ENCODE results near the gene OPRPN.

OPRPN gene

GRCh38 chr4:70437197-70437596 lies 39.5 kb downstream of the OPRPN start:
- Histone ChIP-seq H3K27ac (no peak overlapping the region), H3K4me3 (no peak overlapping the region), H3K9me3 (ENCODE audit: low read depth, low read length) (no peaks in the 10 kb centered on the region), H3K9ac (ENCODE audit: insufficient read length) (no peak overlapping the region), H3K36me3 (ENCODE audit: insufficient read depth, low read length) (no peaks in the 10 kb centered on the region)
- DNase-seq (ENCODE audit: low read depth, low spot score) = no peak
- TF ChIP-seq POLR2AphosphoS5 (IDR thresholded peaks at IDR 0.05; ENCODE audit: borderline replicate concordance, low read depth, low read length) (no peak), FOXP2 (optimal IDR thresholded peaks at IDR 0.05; ENCODE audit: control extremely low read depth, extremely low read length, insufficient read depth) (no peak), EZH2 (IDR thresholded peaks at IDR 0.05) (no peak)

GRCh38 chr4:70442474-70442873 lies 44.7 kb downstream of the OPRPN start:
- Histone ChIP-seq H3K4me3 (no peak overlapping the region), H3K36me3 (ENCODE audit: insufficient read depth, low read length) (no peaks in the 10 kb centered on the region), H3K9ac (ENCODE audit: insufficient read length) (no peak overlapping the region), H3K9me3 (ENCODE audit: low read depth, low read length) (no peaks in the 10 kb centered on the region), H3K27ac (no peak overlapping the region)
- no peak for DNase-seq (ENCODE audit: low read depth, low spot score)
- TF ChIP-seq EZH2 (IDR thresholded peaks at IDR 0.05) (no peak), POLR2AphosphoS5 (IDR thresholded peaks at IDR 0.05; ENCODE audit: borderline replicate concordance, low read depth, low read length) (no peak), FOXP2 (optimal IDR thresholded peaks at IDR 0.05; ENCODE audit: control extremely low read depth, extremely low read length, insufficient read depth) (no peak)

GRCh38 chr4:70443329-70443728 lies 45.6 kb downstream of the OPRPN start:
- no peak for DNase-seq (ENCODE audit: low read depth, low spot score)
- Histone ChIP-seq H3K9me3 (ENCODE audit: low read depth, low read length) (no peaks in the 10 kb centered on the region), H3K9ac (ENCODE audit: insufficient read length) (no peak overlapping the region), H3K36me3 (ENCODE audit: insufficient read depth, low read length) (no peaks in the 10 kb centered on the region), H3K4me3 (no peak overlapping the region), H3K27ac (no peak overlapping the region)
- TF ChIP-seq FOXP2 (optimal IDR thresholded peaks at IDR 0.05; ENCODE audit: control extremely low read depth, extremely low read length, insufficient read depth) (no peak), POLR2AphosphoS5 (IDR thresholded peaks at IDR 0.05; ENCODE audit: borderline replicate concordance, low read depth, low read length) (no peak), EZH2 (IDR thresholded peaks at IDR 0.05) (no peak)

GRCh38 chr4:70449220-70449619 lies 51.5 kb downstream of the OPRPN start:
- Histone ChIP-seq H3K36me3 (ENCODE audit: insufficient read depth, low read length) (no peaks in the 10 kb centered on the region), H3K9ac (ENCODE audit: insufficient read length) (no peak overlapping the region), H3K9me3 (ENCODE audit: low read depth, low read length) (no peaks in the 10 kb centered on the region), H3K4me3 (no peak overlapping the region), H3K27ac (no peak overlapping the region)
- no peak for DNase-seq (ENCODE audit: low read depth, low spot score)
- TF ChIP-seq FOXP2 (optimal IDR thresholded peaks at IDR 0.05; ENCODE audit: control extremely low read depth, extremely low read length, insufficient read depth) (no peak), POLR2AphosphoS5 (IDR thresholded peaks at IDR 0.05; ENCODE audit: borderline replicate concordance, low read depth, low read length) (no peak), EZH2 (IDR thresholded peaks at IDR 0.05) (no peak)

- H3K9ac ChIP-seq (ENCODE audit: insufficient read length) = no peak overlapping the region
- H3K9me3 ChIP-seq (ENCODE audit: low read depth, low read length) = no peaks in the 10 kb centered on the region
- TF ChIP-seq FOXP2 (optimal IDR thresholded peaks at IDR 0.05; ENCODE audit: control extremely low read depth, extremely low read length, insufficient read depth) (no peak), POLR2AphosphoS5 (IDR thresholded peaks at IDR 0.05; ENCODE audit: borderline replicate concordance, low read depth, low read length) (no peak), EZH2 (IDR thresholded peaks at IDR 0.05) (no peak)
- no peak overlapping the region for H3K27ac ChIP-seq
- no peak for DNase-seq (ENCODE audit: low read depth, low spot score)
- H3K4me3 ChIP-seq = no peak overlapping the region
- no peaks in the 10 kb centered on the region for H3K36me3 ChIP-seq (ENCODE audit: insufficient read depth, low read length)
These were observed 55.2 kb downstream of the OPRPN start for GRCh38 chr4:70452946-70453345.
